NOMO-1 treated with dmso at 0.1 percent for 144 hours (cell line): Measurements from ENCODE around the gene HSPA12B.

ENCODE experiments used
- DNase-seq: peaks from one replicate; lab custom pipeline; 2025; ENCODE audit not compliant: unreplicated experiment; lab: John Stamatoyannopoulos, UW

The HSPA12B gene

DNA sequence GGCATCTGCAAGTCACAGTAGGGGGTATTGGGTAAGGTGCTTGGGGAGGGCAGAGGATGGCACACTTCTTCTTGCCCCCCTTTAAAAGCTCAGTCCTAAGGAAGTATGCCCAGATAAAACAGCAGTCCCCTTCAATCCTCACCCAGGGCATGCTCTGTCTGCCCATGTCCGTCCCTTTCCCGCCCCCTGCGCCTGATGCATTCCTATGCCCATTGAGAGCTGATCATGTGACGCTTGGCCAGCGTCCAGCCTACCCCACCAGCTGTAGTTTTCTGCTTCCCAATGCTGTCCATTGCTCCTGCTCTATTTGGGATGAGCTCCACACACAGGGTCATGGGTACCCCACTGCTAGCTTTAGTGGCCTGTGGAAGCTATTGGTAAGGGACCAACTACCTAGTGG lies 28.4 kb upstream of the HSPA12B start:
- DNase-seq, result no peak

DNA sequence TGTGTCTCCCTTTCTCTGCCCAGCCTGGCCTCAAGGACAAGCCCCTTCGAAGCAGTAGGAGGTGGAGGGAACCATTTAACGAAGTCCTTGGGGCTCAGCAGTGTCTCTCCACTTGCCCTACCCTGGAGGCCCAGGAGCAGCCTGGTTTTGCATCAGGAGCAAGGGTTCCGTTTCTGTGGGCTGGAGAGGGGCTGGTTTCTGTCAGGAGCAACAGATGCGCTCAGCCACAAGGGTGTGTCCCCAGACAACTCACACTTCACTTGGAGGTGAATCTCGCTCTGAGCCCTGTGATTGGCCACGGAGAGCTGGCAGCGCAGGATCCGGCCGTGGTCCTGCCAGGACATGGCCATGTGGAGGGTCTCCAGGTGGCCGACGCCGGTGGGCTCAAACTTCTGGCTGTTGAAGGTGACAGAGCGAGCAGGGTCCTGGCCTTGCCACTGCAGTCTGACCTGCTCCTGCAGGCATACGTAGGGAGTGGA lies 27.0 kb upstream of the HSPA12B start:
- DNase-seq, result no peak

DNA sequence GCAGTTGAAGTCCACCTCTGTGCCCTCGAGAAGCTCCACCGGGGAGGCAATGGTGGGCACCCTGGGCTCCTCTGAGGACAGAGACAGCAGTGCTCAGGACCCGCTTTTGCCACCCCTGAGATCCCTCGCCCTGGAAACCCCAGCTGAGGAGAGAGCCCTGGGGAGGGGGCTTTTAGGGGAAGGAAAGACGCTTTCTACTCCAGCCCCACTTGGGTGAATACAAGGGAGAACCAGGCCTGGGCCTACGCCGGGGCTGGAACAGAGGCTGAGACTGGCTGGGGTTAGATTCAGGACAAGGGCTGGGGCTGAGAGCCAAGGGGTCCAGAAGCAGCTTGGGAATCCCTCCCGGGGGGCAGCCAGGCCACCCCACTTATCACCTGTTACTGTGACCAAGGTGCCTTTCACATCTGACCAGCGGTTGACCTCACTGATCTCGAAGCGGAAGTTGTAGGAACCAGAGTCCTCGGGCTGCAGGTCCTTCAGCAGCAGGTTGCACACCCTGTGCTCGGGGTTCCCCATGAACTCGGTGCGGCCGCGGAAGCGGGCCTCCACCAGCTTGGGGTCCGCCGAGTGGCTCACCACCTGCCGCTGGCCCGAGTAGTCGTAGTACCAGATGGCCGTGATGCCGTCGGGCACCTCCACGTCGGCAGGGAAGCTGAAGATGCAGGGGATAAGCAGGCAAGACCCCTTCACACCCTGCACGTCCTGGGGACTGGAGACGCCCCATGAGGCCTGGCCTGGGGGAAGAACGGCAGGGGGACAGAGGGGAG lies 26.3 kb upstream of the HSPA12B start:
- DNase-seq, result no peak

DNA sequence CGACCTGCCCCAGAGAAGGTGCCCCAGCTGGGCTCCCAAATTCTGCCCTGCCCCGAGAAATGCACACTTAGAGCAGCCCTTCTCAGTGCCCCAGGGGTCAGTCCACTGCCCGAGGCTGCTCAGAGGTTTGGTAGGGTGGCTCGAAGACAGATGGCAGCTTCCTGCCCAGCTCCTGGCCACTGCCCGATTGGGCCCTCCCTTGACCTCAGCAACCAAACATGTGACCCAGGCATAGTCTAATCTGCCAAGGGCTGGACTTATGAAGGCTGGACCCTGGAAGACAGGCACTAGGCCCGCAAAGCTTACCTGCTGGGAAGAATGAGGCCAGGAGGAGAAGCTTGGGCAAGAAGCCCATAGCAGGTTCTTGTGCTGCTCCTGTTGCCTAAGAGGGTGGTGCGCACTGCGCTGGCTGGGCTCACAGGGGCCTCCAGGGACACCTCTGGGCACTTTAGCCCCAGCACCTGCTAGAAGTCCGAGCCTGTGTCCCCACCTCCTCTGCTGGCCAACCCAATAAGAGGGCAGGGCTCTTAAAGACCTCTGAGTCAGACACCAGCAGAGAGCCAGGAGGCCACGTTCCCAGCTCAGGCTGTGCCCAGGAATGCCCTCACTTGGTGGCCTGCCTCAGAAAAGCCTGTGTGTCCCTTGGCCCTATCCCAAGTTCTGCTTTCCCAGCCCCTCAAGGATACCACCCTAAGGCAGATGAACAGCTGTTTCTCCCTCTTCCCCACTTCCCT lies 25.5 kb upstream of the HSPA12B start:
- DNase-seq, result no peak

GRCh38 chr20:3707508-3707899 lies 25.0 kb upstream of the HSPA12B start:
- no peak for DNase-seq

- no peak for DNase-seq
Measured at GRCh38 chr20:3710011-3710466, 22.4 kb upstream of the HSPA12B start.

- peak; percentile 11 for DNase-seq
Measured at GRCh38 chr20:3710703-3711483, 21.6 kb upstream of the HSPA12B start.

GRCh38 chr20:3711484-3711941 lies 21.0 kb upstream of the HSPA12B start:
- no peak for DNase-seq

GRCh38 chr20:3712279-3712873 lies 20.1 kb upstream of the HSPA12B start, which contains the start of gene SIGLEC1:
SIGLEC1 (minus strand) TSS chr20:3712600; CDS start chr20:3707128, 5,472 bp downstream.
- DNase-seq, result peak; percentile 84

DNA sequence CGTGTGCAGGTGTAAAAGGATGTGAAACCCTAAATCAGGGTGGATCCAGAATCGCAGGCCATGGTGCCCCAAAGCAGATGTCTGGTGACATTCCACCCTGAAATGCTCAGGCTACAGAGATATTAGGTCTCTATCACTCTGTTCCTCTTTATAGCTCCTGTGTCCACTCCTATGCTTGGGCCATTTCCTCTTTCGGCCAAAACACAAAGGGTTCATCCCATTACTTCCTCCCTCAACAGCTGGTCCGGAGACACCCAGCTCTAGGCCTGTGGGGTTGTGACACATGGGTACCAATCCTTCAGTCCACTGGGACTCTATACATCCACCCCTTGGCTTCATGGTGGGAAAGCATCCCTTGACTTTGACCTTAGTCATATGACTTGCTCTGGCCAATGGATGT lies 18.4 kb upstream of the HSPA12B start:
- peak; percentile 4 for DNase-seq

DNA sequence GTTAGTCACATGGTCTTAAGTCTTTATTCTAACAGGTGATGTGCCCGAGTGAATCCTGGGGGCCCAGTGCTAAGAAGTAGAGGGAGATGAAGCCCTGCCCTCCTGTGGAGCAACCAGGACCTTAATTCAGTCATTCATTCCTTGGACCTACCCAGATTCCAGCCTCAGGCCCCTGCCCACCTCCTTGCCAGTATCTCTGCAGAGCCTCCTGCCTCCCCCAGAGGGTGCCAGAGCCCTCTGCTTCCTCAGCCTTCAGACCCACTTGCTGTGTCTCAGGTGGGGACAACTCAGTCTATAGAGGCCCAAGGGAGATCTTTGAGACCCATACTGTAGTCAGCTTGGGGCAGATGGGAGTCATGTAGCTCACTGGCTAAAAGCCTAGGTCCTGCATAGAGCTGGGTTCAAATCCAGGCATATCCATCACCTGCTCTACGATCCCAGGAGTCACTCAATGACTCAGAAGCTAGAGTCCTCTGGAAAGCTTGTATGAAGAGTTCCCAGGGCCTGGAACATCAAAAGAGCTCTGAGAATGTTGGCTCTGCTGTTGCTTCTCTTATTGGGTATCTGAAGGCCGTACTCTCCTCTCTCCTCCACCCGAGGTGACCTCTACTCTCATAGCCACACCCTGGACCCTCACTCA lies 16.2 kb upstream of the HSPA12B start:
- DNase-seq, result no peak

DNA sequence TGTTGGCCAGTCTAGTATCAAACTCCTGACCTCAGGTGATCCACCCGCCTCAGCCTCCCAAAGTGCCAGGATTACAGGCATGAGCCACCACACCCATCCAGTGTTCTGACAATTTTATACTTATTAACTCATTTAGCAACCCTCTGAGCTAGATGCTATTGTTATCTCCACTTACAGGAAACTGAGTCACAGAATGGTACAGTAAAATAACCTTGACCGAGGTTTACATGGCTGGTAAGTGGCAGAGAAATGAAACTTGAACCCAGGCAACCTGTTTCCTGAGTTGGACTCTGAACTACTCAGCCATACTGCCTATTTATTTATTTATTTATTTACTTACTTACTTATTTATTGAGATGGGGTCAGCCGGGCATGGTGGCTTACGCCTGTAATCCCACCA lies 13.4 kb upstream of the HSPA12B start:
- DNase-seq, result no peak

- DNase-seq, result no peak
Measured at GRCh38 chr20:3720068-3720467, 12.4 kb upstream of the HSPA12B start.

DNA sequence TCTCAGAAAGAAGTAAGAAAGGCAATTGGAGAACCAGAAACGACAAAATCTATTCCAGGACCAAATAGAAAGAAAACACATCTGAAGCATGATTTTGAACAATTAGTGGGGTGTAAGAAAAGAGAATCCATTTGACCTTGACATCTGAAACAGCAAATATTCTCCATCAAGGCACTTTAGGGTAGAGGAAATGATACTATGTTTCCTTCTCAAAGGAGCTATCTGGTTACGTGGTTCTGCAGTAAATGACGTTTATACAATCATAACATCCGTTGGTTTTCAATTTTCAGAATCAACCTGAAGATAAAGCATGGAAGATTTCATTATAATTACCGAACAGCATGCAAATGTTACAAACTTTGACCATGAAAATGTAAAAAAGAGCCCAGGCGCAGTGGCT lies 11.9 kb upstream of the HSPA12B start:
- no peak for DNase-seq

DNA sequence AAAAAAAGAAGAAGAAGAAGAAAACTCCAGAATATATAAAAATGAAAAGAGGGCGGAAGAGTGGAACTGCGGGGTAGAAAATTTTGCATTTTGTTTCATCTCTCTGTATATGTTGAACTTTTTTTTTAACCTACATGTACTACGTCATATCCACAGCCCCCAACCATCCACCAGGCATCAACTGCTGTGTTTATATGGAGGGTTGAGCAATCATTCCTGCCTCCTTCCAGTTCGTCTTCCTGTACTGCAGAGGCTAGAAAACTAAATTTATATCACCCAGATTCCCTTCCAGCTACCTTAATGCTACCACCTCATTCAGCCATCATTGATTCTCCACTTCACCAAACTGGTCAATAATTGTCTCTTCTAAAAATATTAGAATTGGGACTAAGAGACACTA lies 10.6 kb upstream of the HSPA12B start:
- DNase-seq, result no peak

- no peak for DNase-seq
Measured at GRCh38 chr20:3723284-3723683, 9.2 kb upstream of the HSPA12B start.

GRCh38 chr20:3724356-3724755 lies 8.1 kb upstream of the HSPA12B start:
- DNase-seq, result no peak

- no peak for DNase-seq
Measured at GRCh38 chr20:3727401-3728021, 5.0 kb upstream of the HSPA12B start.

DNA sequence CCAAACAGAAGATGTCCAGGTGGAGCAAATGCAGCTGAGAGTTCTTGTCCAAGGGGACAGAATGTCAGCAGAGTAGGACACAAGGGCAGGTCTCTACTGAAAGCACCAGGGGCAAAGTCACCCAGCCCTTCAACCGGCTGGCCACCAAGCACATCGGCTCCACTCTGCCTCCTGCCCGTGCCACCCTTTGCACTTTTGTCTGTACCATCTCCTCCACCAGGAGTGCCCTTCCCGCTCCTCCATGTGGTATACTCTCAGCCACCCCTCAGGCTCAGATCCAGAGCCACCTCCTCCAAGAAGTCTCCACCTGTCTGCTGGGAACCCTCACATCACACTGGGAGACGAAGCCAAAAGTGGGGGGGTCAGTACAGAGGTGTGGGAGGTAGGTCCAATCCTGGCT lies 4.1 kb upstream of the HSPA12B start:
- no peak for DNase-seq

- no peak for DNase-seq
Measured at GRCh38 chr20:3728876-3729275, 3.6 kb upstream of the HSPA12B start.
